DLD1 (cell line): ENCODE data around the gene TEP1.
"Not testable (repeated sequence)": the region's sequence is repeated elsewhere in the genome, so short reads cannot be mapped to it uniquely, and the experiment has no call there.

Experiments
- in situ Hi-C: cut with HindIII; loops from 2 replicates; pipeline ENCODE4 v1.10.0; 2017; ENCODE audit warnings: low sequenced_read_pairs

The TEP1 gene

DNA sequence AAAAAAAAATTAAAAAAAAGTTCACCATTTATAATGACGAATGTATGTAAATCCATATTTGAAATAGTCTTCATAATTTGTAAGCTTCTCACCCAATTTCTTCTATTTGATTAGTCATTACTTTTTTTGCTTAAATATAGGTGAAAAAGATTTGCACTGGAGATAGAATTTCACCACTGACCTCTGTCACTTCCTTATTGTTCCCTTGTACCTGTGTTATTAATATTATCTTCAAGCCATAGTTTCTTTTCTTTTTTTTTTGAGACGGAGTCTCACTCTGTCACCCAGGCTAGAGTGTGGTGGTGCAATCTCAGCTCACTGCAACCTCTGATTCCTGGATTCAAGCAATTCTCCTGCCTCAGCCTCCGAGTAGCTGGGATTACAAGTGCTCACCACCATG, 15.8 kb downstream of the TEP1 start:
- in situ Hi-C loops, result no loop called here

DNA sequence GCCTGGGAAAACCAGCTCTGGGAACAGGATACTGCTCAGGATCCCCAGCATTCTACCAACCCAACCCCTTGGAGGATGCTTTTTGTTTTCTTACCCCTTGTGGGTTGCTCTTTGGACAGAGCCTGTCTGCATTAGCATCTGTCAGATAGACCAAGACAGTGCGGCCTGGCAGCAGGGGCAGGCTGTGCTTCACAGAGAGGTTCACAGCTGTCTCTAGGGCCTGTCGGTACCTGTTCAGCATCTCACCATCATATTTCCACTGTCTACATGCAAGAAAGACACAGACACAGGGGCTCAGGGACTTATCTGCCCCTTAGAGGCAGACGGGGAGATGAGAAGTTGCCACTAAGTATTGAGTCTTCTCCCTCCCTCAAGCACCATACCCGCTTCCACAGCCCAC, 21.8 kb downstream of the TEP1 start:
- in situ Hi-C loops, result no loop called here

DNA sequence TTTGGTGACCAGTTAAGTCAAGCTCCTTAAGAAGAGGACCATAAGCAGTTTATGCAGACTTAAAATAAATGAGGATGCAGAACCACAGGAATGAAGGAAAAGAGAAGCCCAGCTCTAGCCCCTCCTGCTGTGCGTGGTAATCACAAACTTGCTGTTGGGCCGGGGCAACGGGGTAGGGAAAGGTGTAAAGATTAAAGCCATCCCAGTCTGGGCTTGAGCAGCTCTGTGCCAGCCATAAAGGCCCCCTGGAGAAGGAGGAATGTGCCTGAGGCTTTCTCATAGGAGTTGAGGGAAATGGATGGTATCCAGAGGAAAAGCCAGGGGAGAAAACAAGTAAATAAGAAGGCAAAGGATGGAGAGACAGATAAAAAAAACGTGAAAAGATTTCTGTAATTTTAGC, 25.1 kb downstream of the TEP1 start:
- in situ Hi-C loops, result no loop called here

- in situ Hi-C loops, result no loop called here
These were observed 25.7 kb downstream of the TEP1 start for GRCh38 chr14:20387576-20387975.

- in situ Hi-C loops, result no loop called here
These were observed 26.9 kb downstream of the TEP1 start for GRCh38 chr14:20386276-20386855.

- in situ Hi-C loops, result no loop called here
These were observed 28.4 kb downstream of the TEP1 start for GRCh38 chr14:20384886-20385285.

- in situ Hi-C loops, result no loop called here
These were observed 29.0 kb downstream of the TEP1 start for GRCh38 chr14:20384321-20384720.

DNA sequence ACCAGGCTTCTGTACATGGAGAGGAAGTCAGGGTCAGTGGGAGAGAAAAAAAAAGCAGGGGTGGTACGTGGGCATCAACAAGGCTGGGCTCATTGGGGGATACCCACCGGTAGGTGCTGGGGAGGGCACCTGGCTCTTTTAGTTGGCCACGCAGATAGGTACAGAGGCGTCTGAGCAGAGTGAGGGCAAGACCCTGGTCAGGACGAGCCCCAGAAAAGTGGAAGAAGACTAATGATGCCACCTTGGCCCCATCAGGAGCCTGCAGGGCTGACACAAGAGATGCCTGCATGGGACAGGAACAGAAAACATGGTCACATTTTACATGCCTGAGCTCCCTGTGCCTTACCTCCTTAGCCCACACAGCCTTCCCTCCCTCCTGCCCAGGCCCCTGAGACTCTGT, 29.7 kb downstream of the TEP1 start:
- in situ Hi-C loops, result no loop called here

DNA sequence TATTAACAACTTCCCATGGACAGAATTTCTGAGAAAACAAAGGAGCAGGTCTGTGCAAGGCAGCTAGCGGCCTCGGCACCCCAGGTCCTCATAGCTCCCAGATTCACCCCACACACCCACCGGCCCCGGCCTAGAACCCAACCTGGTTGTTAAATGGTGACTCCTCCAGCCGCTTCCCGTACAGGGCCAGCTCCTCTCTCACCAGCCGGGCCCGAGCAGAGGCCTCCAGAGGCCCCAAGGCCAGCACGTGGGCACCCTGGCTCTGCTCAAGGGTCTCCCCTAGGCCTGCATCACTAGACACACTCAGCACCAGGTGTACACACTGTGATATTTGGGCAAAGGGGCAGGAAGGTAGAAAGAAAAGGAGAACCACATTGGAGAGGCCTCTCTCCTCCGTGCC, 30.3 kb downstream of the TEP1 start:
- in situ Hi-C loops, result no loop called here

GRCh38 chr14:20382526-20382925, 30.8 kb downstream of the TEP1 start:
- in situ Hi-C loops, result no loop called here

DNA sequence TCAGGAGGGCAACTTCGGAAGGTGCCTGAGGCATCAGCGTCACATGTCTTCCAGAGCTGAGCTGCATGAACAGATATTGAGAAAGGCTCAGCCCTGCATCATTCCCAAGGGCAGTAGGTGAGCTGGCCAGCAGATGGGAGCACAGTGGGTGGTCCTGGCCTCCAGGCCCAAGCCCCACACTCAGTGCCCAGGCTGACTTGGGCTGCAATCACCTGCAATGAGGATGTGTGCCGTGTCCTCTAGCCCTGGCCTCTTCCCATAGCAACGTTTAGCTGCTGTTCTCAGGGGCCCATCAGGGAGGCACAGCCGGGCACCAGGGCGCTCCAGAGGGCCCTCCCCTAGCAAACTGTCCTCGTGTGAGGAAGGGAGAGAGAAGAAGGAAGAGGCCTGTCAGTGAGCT, 32.0 kb downstream of the TEP1 start:
- in situ Hi-C loops, result no loop called here

DNA sequence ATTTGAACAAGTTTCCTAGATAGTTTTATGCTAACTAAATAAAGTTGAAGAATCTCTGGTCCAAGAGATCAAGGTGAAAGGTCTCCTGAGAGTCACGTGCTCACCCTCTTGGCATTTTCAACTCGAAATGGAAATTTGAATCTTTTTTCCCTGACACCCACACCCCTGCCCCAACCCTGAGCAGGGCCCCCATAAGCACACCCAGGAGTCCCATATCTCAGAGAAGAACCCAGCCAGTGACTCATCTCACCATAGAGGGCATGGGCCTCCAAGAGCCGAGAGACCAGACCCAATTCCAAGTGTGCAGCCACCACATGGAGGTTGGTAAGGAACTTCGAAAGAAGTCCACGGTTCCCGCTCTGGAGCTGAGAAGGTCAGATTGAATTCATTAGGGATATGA, 32.6 kb downstream of the TEP1 start:
- in situ Hi-C loops, result no loop called here

DNA sequence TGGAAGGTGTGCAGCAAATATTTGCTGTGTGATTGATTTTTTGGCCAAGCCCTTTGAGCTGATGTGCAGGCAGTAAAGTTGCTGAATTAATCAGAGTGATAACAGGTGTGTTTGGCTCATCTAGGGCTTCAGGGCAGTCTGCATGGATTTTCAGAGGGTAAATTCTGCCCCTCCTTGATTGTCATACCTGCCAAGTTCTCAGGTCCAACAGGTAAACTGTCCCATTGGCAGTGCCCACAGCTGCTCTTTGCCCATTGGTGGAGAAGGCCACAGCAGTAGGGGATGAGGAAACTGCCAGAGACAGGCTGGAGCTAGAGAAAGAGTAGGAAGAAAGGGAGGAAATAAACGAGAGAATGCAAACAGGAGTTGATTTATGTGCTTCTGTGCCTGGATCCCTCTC, 33.6 kb downstream of the TEP1 start:
- in situ Hi-C loops, result no loop called here

GRCh38 chr14:20377171-20377570, 36.1 kb downstream of the TEP1 start:
- in situ Hi-C loops, result no loop called here

GRCh38 chr14:20376071-20376588, 37.2 kb downstream of the TEP1 start:
- in situ Hi-C loops, result no loop called here

DNA sequence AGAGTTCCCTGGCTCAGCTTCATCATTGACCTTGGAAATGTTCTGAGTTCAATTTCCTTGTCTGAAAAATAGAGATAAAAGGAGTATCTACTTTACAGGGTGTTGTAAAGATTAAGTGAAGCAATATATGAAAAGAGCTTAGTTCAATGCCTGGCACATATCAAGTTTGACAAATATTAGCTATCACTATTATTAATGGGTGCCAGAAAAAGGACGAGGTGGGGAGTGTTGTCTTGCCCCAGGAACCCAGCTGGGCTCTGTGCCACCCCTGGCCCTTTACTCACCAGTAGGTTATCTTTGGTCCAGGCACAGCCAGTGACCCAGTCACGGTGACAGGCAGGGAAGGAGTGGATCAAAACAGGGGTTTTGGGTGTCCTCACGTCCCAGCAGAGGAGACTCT, 37.8 kb downstream of the TEP1 start:
- in situ Hi-C loops, result no loop called here

- in situ Hi-C loops, result no loop called here
These were observed 40.5 kb downstream of the TEP1 start for GRCh38 chr14:20372796-20373195.

DNA sequence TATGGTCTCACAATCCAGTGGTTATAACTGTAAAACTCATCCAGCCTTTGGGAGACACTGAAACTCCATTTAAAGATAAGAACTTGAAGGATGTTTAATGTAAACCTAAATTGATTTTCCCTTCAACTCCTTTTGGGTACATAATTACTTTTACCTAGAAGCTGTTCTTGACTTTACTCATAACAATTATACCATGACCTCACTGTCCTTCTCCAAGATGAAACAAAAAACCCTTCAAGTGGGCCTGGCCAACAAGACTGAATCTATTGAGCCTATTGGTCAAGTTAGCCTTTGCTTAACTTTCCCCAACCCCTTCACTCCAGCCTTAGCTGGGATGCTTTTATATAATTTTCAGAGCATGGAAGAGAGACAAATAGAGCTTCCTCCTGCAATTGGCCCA, 47.4 kb downstream of the TEP1 start:
- in situ Hi-C loops, result no loop called here

DNA sequence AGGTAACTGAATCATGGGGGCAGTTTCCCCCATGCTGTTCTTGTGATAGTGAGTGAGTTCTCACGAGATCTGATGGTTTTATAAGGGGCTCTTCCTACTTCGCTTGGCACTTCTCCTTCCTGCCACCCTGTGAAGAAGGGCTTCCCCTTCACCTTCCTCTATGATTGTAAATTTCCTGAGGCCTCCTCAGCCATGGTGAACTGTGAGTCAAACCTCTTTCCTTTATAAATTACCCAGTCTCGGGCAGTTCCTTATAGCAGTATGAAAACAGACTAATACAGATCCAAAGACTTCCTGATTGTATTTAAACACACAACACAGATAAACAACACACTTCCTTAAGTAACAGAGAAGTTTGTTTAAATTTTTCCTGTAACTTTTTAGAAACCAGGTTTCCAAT, 54.8 kb downstream of the TEP1 start:
- in situ Hi-C loops, result not testable (repeated sequence)

DNA sequence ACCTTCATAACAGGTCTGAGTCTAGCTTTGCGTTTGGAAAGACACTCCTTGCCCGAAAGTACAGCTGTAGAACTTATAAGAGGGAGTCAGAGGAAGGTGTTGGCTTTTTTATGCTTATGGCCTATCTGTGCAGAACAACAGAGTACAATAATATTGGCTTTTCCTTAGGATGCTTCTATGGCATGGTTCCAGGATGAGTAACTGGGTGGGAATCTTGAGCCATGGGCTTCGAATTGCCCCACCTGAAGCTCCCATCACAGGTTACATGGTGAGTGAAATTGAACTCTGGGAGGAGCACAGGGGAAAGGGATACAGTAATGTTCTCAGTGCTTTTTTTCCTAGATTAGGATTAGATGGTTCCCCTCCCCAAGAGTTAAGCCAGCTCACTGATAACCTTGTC, 56.9 kb downstream of the TEP1 start:
- in situ Hi-C loops, result no loop called here

DNA sequence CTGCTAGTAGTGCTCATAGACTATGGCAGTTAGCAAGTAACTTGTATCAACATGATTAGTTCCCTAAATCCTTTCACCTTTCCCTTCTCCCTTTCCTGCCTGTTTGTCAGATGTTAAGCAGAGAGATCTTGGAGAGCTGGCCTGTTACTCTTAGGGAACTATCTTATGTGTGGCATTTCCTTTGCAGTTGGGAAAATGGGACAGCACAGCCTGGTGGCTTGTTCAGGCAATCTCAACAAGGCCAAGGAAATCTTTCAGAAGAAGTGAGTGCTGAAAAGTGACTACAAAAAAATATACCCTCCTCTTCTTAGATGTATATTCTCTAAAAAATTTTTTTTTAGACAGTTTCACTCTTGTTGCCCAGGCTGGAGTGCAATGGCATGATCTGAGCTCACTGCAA, 62.4 kb downstream of the TEP1 start:
- in situ Hi-C loops, result no loop called here

DNA sequence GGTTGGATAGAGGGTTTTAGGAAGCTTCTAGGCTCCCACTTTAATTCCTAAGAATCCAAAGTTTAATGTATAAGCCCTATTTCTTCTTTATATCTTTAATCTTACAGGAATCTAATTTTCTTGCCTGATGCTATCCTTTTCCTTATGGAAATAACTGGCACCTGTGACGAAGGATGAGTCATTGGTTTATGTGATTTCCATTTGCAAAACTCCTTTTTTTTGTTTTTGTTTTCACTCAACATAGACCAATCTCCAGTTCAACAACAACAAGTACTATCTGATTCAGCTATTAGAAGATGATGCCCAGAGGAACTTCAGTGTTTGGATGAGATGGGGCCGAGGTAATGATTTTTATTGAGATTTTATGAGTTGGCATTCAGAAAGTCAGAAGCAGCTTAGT, 63.0 kb downstream of the TEP1 start:
- in situ Hi-C loops, result no loop called here

- in situ Hi-C loops, result no loop called here
These were observed 65.6 kb downstream of the TEP1 start for GRCh38 chr14:20347747-20348146.
